ENCODE results near the gene RAD54L. TPM values are rescaled to one million over a fixed set of nuclear protein-coding genes. Genes with fewer than 3 reads are reported as not detected.

Gene RAD54L
- total and polyA plus RNA-seq, 10 of the 15 experiments (the other 5 are each of a cell fraction or from before 2014, with no cell fraction given), result 12.9 to 54.2 (median 23.6) TPM

GRCh38 chr1:46247436-46248121 lies at the start of gene RAD54L (continued):
- peak; percentile 92 to 99 for TF ChIP-seq SRF (IDR thresholded peaks at IDR 0.05; ENCODE audit: low read depth in 2 of 2, low read length in 2 of 2)
- peak; percentile 100 for TF ChIP-seq E2F4 (IDR thresholded peaks at IDR 0.05; ENCODE audit: low read depth, low read length)
- TF ChIP-seq MYB (IDR thresholded peaks at IDR 0.05; ENCODE audit: borderline replicate concordance, low read depth, low read length), result no peak
- TF ChIP-seq NBN (IDR thresholded peaks at IDR 0.05), result peak; percentile 26
- TF ChIP-seq, protein P1, sequence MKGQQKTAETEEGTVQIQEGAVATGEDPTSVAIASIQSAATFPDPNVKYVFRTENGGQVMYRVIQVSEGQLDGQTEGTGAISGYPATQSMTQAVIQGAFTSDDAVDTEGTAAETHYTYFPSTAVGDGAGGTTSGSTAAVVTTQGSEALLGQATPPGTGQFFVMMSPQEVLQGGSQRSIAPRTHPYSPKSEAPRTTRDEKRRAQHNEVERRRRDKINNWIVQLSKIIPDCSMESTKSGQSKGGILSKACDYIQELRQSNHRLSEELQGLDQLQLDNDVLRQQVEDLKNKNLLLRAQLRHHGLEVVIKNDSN (IDR thresholded peaks at IDR 0.05; ENCODE audit: borderline replicate concordance, extremely low read length, insufficient read depth, low read depth, low read length), result no peak
- no peak for TF ChIP-seq ZNF24 (IDR thresholded peaks at IDR 0.05)
- peak; percentile 20 for TF ChIP-seq PBX3 (IDR thresholded peaks at IDR 0.05; ENCODE audit: insufficient replicate concordance, low read depth, low read length)
- TF ChIP-seq BHLHE40 (IDR thresholded peaks at IDR 0.05; ENCODE audit: borderline replicate concordance in 1 of 2, low read depth in 2 of 2, low read length in 1 of 2), result peak; percentile 43 to 61; a peak in 2 of 4 replicates
- no peak for TF ChIP-seq STAT3 (IDR thresholded peaks at IDR 0.05; ENCODE audit: low read depth, low read length)
- no peak for TF ChIP-seq ZNF384 (IDR thresholded peaks at IDR 0.05; ENCODE audit: borderline replicate concordance, low read depth, low read length)
- TF ChIP-seq GATAD2B (conservative IDR thresholded peaks at IDR 0.05; ENCODE audit: low read depth), result peak; percentile 45; the same call in 1 of the 2 replicates
- TF ChIP-seq CEBPZ (IDR thresholded peaks at IDR 0.05; ENCODE audit: low read depth, low read length), result peak; percentile 71
- TF ChIP-seq, protein P2, sequence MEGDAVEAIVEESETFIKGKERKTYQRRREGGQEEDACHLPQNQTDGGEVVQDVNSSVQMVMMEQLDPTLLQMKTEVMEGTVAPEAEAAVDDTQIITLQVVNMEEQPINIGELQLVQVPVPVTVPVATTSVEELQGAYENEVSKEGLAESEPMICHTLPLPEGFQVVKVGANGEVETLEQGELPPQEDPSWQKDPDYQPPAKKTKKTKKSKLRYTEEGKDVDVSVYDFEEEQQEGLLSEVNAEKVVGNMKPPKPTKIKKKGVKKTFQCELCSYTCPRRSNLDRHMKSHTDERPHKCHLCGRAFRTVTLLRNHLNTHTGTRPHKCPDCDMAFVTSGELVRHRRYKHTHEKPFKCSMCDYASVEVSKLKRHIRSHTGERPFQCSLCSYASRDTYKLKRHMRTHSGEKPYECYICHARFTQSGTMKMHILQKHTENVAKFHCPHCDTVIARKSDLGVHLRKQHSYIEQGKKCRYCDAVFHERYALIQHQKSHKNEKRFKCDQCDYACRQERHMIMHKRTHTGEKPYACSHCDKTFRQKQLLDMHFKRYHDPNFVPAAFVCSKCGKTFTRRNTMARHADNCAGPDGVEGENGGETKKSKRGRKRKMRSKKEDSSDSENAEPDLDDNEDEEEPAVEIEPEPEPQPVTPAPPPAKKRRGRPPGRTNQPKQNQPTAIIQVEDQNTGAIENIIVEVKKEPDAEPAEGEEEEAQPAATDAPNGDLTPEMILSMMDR (IDR thresholded peaks at IDR 0.05 in 2 of 3, conservative IDR thresholded peaks at IDR 0.05 in 1 of 3; ENCODE audit: control insufficient read depth in 2 of 3, extremely low read depth in 1 of 3, insufficient read depth in 1 of 3, low read depth in 3 of 3, low read length in 3 of 3), result no peak
- no peak for TF ChIP-seq PAX8 (IDR thresholded peaks at IDR 0.05)
- TF ChIP-seq SIX5 (IDR thresholded peaks at IDR 0.05; ENCODE audit: low read depth, low read length, severe bottlenecking), result peak; percentile 31
- TF ChIP-seq TCF12 (IDR thresholded peaks at IDR 0.05; ENCODE audit: low read depth, low read length), result peak; percentile 47; the same call in 1 of the 2 replicates
- peak; percentile 72; the same call in 1 of the 2 replicates for TF ChIP-seq PAX5 (IDR thresholded peaks at IDR 0.05; ENCODE audit: borderline replicate concordance, low read depth, low read length)
- no peak for TF ChIP-seq MYC (IDR thresholded peaks at IDR 0.05; ENCODE audit: insufficient read depth, insufficient read length, insufficient replicate concordance, low read length, severe bottlenecking)
- TF ChIP-seq JUND (IDR thresholded peaks at IDR 0.05; ENCODE audit: low read depth, low read length), result no peak

All from GM12878 (cell line).